Motor neuron (in vitro differentiated cells): ENCODE data around the gene B4GALT3. TPM values are rescaled to one million over a fixed set of nuclear protein-coding genes. Genes with fewer than 3 reads are reported as not detected.
A peak's percentile ranks its signal among the peaks of the same experiment; 100 is the strongest.

Source experiments
- ATAC-seq, 8 experiments: fragments of 200-7000 bp; cut with Tn5 transposase; replicated peaks in 6 of 8; 2 replicates each; pipeline ENCODE4 v1.8.0; 2021; ENCODE audit warnings: mild to moderate bottlenecking in 8 of 8, moderate library complexity in 8 of 8
- H3K27ac ChIP-seq, 2 donors: fragments of 250-450 bp; sonication (Bioruptor Pico); 2 replicates each; pipeline ENCODE4 v1.9.0; 2021; ENCODE audit warnings: antibody characterized with exemption in 2 of 2, mild to moderate bottlenecking in 2 of 2, moderate library complexity in 1 of 2
- H3K4me1 ChIP-seq, 2 donors: fragments of 250-450 bp; sonication (Bioruptor Pico); replicated peaks in 1 of 2; 2 replicates each; pipeline ENCODE4 v1.6.1; 2021; ENCODE audit warnings: antibody characterized with exemption in 2 of 2, mild to moderate bottlenecking in 2 of 2, moderate library complexity in 1 of 2
- H3K4me3 ChIP-seq, 5 donors: fragments of 250-450 bp; sonication (Bioruptor Pico); 2 replicates each; pipeline ENCODE4 v1.9.0; 2021; ENCODE audit warnings: antibody characterized with exemption in 5 of 5, mild to moderate bottlenecking in 5 of 5, moderate library complexity in 4 of 5
- WGBS, 10 experiments: fragments of 450-650 bp; shearing (Covaris generic); methylation state at CpG; one replicate each; pipeline ENCODE4 v1.0.0; 2022; 5-methylcytosine and 5-hydroxymethylcytosine counted together
- in situ Hi-C, 9 experiments: fragments of 400-800 bp; cut with MboI; loops; one replicate each; pipeline ENCODE4 v1.15.0; 2021; ENCODE audit warnings: low sequenced_read_pairs in 9 of 9, low pct_unique_long_range_greater_than_20kb in 2 of 9; ENCODE audit not compliant: unreplicated experiment in 9 of 9
- total RNA-seq, 8 experiments: library from RNA; unstranded; fragments of 300-600 nt; gene quantifications; 2 replicates each; pipeline versions ENCODE4 v1.2.3 to v1.2.4, GENCODE V29; 2022

B4GALT3 gene
- total RNA-seq, 8 experiments from 2014 or later = 32.2 to 50.4 (median 39.9) TPM

GRCh38 chr1:161191971-161192370 lies 14.7 kb upstream of the B4GALT3 start:
- ATAC-seq = no peak
- 41 to 80% (median 64%) methylated on average over 1 to 6 of the region's 8 CpGs; no CpG with 5 or more reads in 4 of the 10 experiments for WGBS, 10 experiments
- Histone ChIP-seq H3K4me3 (no peak overlapping the region), H3K4me1 (peaks cover 4% of the 10 kb centered on the region in 2 donors), H3K27ac (no peak overlapping the region)
- in situ Hi-C loops = no loop called here

- WGBS, 10 experiments = 48 to 100% (median 85%) methylated on average over 1 to 7 of the region's 22 CpGs; no CpG with 5 or more reads in 4 of the 10 experiments
- H3K4me3 ChIP-seq = no peak overlapping the region
- peak in 3 of 8 experiments; percentile 1 to 20 (median 3) for ATAC-seq
- in situ Hi-C loops = no loop called here
- peaks cover 3 to 4% of the 10 kb centered on the region in 2 donors for H3K4me1 ChIP-seq
- H3K27ac ChIP-seq = no peak overlapping the region
Measured at GRCh38 chr1:161190962-161191521, 13.7 kb upstream of the B4GALT3 start.

GRCh38 chr1:161189036-161189435 lies 11.7 kb upstream of the B4GALT3 start:
- Histone ChIP-seq H3K4me3 (no peak overlapping the region), H3K4me1 (peaks cover 3 to 4% of the 10 kb centered on the region in 2 donors), H3K27ac (no peak overlapping the region)
- WGBS, 10 experiments = 15 to 100% (median 90%) methylated on average over 3 to 5 of the region's 5 CpGs; no CpG with 5 or more reads in 5 of the 10 experiments
- in situ Hi-C loops = no loop called here
- ATAC-seq = peak in 1 of 8 experiments; percentile 1

GRCh38 chr1:161188381-161188780 lies 11.1 kb upstream of the B4GALT3 start:
- in situ Hi-C loops = no loop called here
- Histone ChIP-seq H3K4me1 (peaks cover 3 to 4% of the 10 kb centered on the region in 2 donors), H3K27ac (no peak overlapping the region), H3K4me3 (no peak overlapping the region)
- ATAC-seq = no peak
- WGBS, 10 experiments = 60 to 100% (median 86%) methylated on average over 1 to 5 of the region's 6 CpGs; no CpG with 5 or more reads in 2 of the 10 experiments

GRCh38 chr1:161187311-161187710 lies 10.0 kb upstream of the B4GALT3 start:
- H3K4me1 ChIP-seq = no peaks in the 10 kb centered on the region
- 0 to 100% (median 80%) methylated on average over 1 to 3 of the region's 3 CpGs; no CpG with 5 or more reads in 1 of the 10 experiments for WGBS, 10 experiments
- in situ Hi-C loops = no loop called here
- H3K27ac ChIP-seq = no peak overlapping the region
- H3K4me3 ChIP-seq = no peak overlapping the region
- ATAC-seq = peak in 2 of 8 experiments; percentile 0 to 17

- 11 to 71% (median 40%) methylated on average over 1 to 2 of the region's 2 CpGs; no CpG with 5 or more reads in 1 of the 10 experiments for WGBS, 10 experiments
- Histone ChIP-seq H3K27ac (no peak overlapping the region), H3K4me3 (no peak overlapping the region), H3K4me1 (no peaks in the 10 kb centered on the region)
- peak in 1 of 8 experiments; percentile 0 for ATAC-seq
- in situ Hi-C loops = no loop called here
Measured at GRCh38 chr1:161185732-161186311, 8.5 kb upstream of the B4GALT3 start.

GRCh38 chr1:161185282-161185682 lies 8.0 kb upstream of the B4GALT3 start:
- ATAC-seq = peak in 3 of 8 experiments; percentile 33 to 44 (median 35)
- 7 to 43% (median 38%) methylated on average over 1 to 3 of the region's 3 CpGs; no CpG with 5 or more reads in 3 of the 10 experiments for WGBS, 10 experiments
- Histone ChIP-seq H3K4me3 (no peak overlapping the region), H3K4me1 (no peaks in the 10 kb centered on the region), H3K27ac (no peak overlapping the region)
- in situ Hi-C loops = no loop called here

GRCh38 chr1:161182214-161182613 lies 4.9 kb upstream of the B4GALT3 start:
- Histone ChIP-seq H3K4me1 (peaks cover 7% of the 10 kb centered on the region in 2 donors), H3K4me3 (no peak overlapping the region), H3K27ac (no peak overlapping the region)
- peak in 2 of 8 experiments; percentile 22 to 60 for ATAC-seq
- in situ Hi-C loops = no loop called here
- WGBS, 10 experiments = 17 to 100% (median 85%) methylated on average over 1 of the region's 1 CpG; no CpG with 5 or more reads in 2 of the 10 experiments

GRCh38 chr1:161180639-161181038 lies 3.3 kb upstream of the B4GALT3 start:
- in situ Hi-C loops = no loop called here
- Histone ChIP-seq H3K27ac (no peak overlapping the region), H3K4me3 (no peak overlapping the region), H3K4me1 (peaks cover 12 to 13% of the 10 kb centered on the region in 2 donors)
- 0 to 60% (median 38%) methylated on average over 1 of the region's 1 CpG; no CpG with 5 or more reads in 3 of the 10 experiments for WGBS, 10 experiments
- no peak for ATAC-seq

GRCh38 chr1:161179698-161180097 lies 2.4 kb upstream of the B4GALT3 start:
- Histone ChIP-seq H3K27ac (no peak overlapping the region), H3K4me1 (peaks cover 12 to 13% of the 10 kb centered on the region in 2 donors), H3K4me3 (no peak overlapping the region)
- in situ Hi-C loops = no loop called here
- no peak for ATAC-seq
- 70 to 100% (median 95%) methylated on average over 1 to 3 of the region's 3 CpGs; no CpG with 5 or more reads in 2 of the 10 experiments for WGBS, 10 experiments

- in situ Hi-C loops = no loop called here
- Histone ChIP-seq H3K4me1 (peaks cover 12 to 13% of the 10 kb centered on the region in 2 donors), H3K27ac (peak overlapping the region; percentile 73 to 84), H3K4me3 (peak overlapping the region; percentile 59 to 87 (median 72))
- 59 to 84% (median 71%) methylated on average over 2 to 9 of the region's 9 CpGs for WGBS, 10 experiments
- ATAC-seq = no peak
Measured at GRCh38 chr1:161177936-161178244, 583 bp upstream of the B4GALT3 start.

GRCh38 chr1:161176468-161177111 lies 717 bp downstream of the B4GALT3 start:
- Histone ChIP-seq H3K4me1 (peaks cover 12 to 13% of the 10 kb centered on the region in 2 donors), H3K27ac (peak overlapping the region; percentile 73 to 84), H3K4me3 (peak overlapping the region; percentile 59 to 87 (median 72))
- peak in 3 of 8 experiments; percentile 3 to 6 (median 5) for ATAC-seq
- WGBS, 10 experiments = 24 to 100% (median 33%) methylated on average over 1 to 8 of the region's 17 CpGs; no CpG with 5 or more reads in 4 of the 10 experiments
- in situ Hi-C loops = no loop called here

GRCh38 chr1:161175771-161176453 lies 1.4 kb downstream of the B4GALT3 start:
- no peak overlapping the region for H3K27ac ChIP-seq
- H3K4me3 ChIP-seq = peak overlapping the region in 4 of 5 donors; percentile 59 to 86 (median 70)
- 85 to 94% (median 87%) methylated on average over 5 to 9 of the region's 10 CpGs; no CpG with 5 or more reads in 6 of the 10 experiments for WGBS, 10 experiments
- in situ Hi-C loops = no loop called here
- ATAC-seq = no peak
- peaks cover 12 to 13% of the 10 kb centered on the region in 2 donors for H3K4me1 ChIP-seq
